CD4-positive, alpha-beta T cell (primary cell): ENCODE results near the gene CXCL5. TPM values are rescaled to one million over a fixed set of nuclear protein-coding genes. Genes with fewer than 3 reads are reported as not detected.
"Not testable (repeated sequence)": the region's sequence is repeated elsewhere in the genome, so short reads cannot be mapped to it uniquely, and the experiment has no call there.

Experiments
- ATAC-seq: fragments of 200-7000 bp; cut with Tn5 transposase; one replicate; pipeline ENCODE4 v1.10.0; 2022; ENCODE audit warnings: mild to moderate bottlenecking; ENCODE audit not compliant: poor library complexity
- CTCF ChIA-PET: fragments of 350-600 bp; sonication (Branson Sonifier 250); formaldehyde crosslinking; loops from one replicate; lab custom pipeline; 2021; ENCODE audit warnings: antibody characterized with exemption, inconsistent platforms; lab: Charles Lee
- POLR2A ChIA-PET: fragments of 350-600 bp; sonication (Branson Sonifier 250); formaldehyde crosslinking; loops from one replicate; lab custom pipeline; 2021; ENCODE audit warnings: antibody characterized with exemption, inconsistent platforms; lab: Charles Lee
- DNase-seq, 14 experiments: peaks; one replicate each; pipeline ENCODE4 v3.0.0-alpha.2; 2013 to 2020; ENCODE audit warnings: mixed read lengths in 2 of 14
- H3K27ac ChIP-seq, 2 donors: one replicate each; pipeline versions ENCODE4 v1.5.1 to v1.7.0; 2013; ENCODE audit warnings: low read length in 2 of 2, low read depth in 1 of 2, mild to moderate bottlenecking in 1 of 2
- H3K27me3 ChIP-seq, 2 experiments: 1 replicate in 1 of 2; 2 replicates in 1 of 2; pipeline versions ENCODE4 v1.6.1 to v1.7.0; 2013; ENCODE audit warnings: low read length in 2 of 2, control low read depth in 1 of 2, mild to moderate bottlenecking in 1 of 2, moderate library complexity in 1 of 2; ENCODE audit not compliant: insufficient read depth in 2 of 2, control insufficient read depth in 1 of 2
- H3K36me3 ChIP-seq: one replicate; pipeline ENCODE4 v1.6.1; 2013; ENCODE audit warnings: low read length, control low read depth; ENCODE audit not compliant: insufficient read depth
- H3K4me1 ChIP-seq: one replicate; pipeline ENCODE4 v1.6.1; 2013; ENCODE audit warnings: low read length, control low read depth; ENCODE audit not compliant: insufficient read depth
- H3K4me3 ChIP-seq: one replicate; pipeline ENCODE4 v1.5.1; 2013; ENCODE audit warnings: mild to moderate bottlenecking, low read length, moderate library complexity
- H3K9me3 ChIP-seq, 2 experiments: 1 replicate in 1 of 2; 2 replicates in 1 of 2; pipeline versions ENCODE4 v1.6.1 to v1.7.0; 2013; ENCODE audit warnings: low read length in 2 of 2, mild to moderate bottlenecking in 2 of 2, control low read depth in 1 of 2, moderate library complexity in 1 of 2; ENCODE audit not compliant: control insufficient read depth in 1 of 2, insufficient read depth in 1 of 2
- H3K27ac Mint-ChIP-seq: one replicate; pipeline ENCODE4 v1.8.0; 2020; ENCODE audit warnings: mixed read lengths
- H3K27me3 Mint-ChIP-seq: one replicate; pipeline ENCODE4 v1.8.0; 2021; ENCODE audit warnings: mixed read lengths
- H3K36me3 Mint-ChIP-seq: one replicate; pipeline ENCODE4 v1.8.0; 2021; ENCODE audit warnings: low read depth, mixed read lengths
- H3K4me1 Mint-ChIP-seq: one replicate; pipeline ENCODE4 v1.8.0; 2021; ENCODE audit warnings: low read depth, mixed read lengths
- H3K4me3 Mint-ChIP-seq: one replicate; pipeline ENCODE4 v1.8.0; 2020; ENCODE audit warnings: mild to moderate bottlenecking, mixed read lengths
- H3K9me3 Mint-ChIP-seq: one replicate; pipeline ENCODE4 v1.8.0; 2020; ENCODE audit warnings: mixed read lengths
- CTCF ChIP-seq: fragments of 200-600 bp; IDR thresholded peaks from one replicate; pipeline ENCODE4 v1.8.0; 2022; ENCODE audit warnings: antibody characterized with exemption, mild to moderate bottlenecking
- intact Hi-C, 2 experiments: fragments of 100-400 bp; cut with DNase I in 1 of 2; cut with micrococcal nuclease in 1 of 2; formaldehyde crosslinking; loops; one replicate each; pipeline versions ENCODE4 v1.15.1 to v1.9.0; 2023 to 2025; cut with DNase I, micrococcal nuclease
- total RNA-seq, 174 experiments: library from RNA in 2 of 174; stranded (reverse) in 2 of 174; gene quantifications; one replicate each; pipeline ENCODE4 v1.2.3 and lab custom pipeline; 2021 to 2026

Gene CXCL5
- total RNA-seq, 2 experiments from 2014 or later = not detected

- Histone ChIP-seq H3K36me3 (no peaks in the 10 kb centered on the region), H3K4me1 (no peaks in the 10 kb centered on the region), H3K9me3 (peaks cover 0 to 5% of the 10 kb centered on the region in 2 experiments), H3K27me3 (no peaks in the 10 kb centered on the region), H3K4me3 (no peak overlapping the region), H3K27ac (no peak overlapping the region)
- Mint-ChIP-seq H3K27me3 (peaks cover 11% of the 10 kb centered on the region), H3K27ac (no peak overlapping the region), H3K9me3 (no peaks in the 10 kb centered on the region), H3K4me3 (no peak overlapping the region), H3K36me3 (no peaks in the 10 kb centered on the region), H3K4me1 (no peaks in the 10 kb centered on the region)
- ATAC-seq (no peak), DNase-seq (no peak)
- ChIA-PET CTCF (no interaction called here), POLR2A (no interaction called here)
- TF ChIP-seq CTCF = no peak
- intact Hi-C loops = no loop called here
These were observed 13.0 kb downstream of the CXCL5 start for GRCh38 chr4:73985528-73985852.

DNA sequence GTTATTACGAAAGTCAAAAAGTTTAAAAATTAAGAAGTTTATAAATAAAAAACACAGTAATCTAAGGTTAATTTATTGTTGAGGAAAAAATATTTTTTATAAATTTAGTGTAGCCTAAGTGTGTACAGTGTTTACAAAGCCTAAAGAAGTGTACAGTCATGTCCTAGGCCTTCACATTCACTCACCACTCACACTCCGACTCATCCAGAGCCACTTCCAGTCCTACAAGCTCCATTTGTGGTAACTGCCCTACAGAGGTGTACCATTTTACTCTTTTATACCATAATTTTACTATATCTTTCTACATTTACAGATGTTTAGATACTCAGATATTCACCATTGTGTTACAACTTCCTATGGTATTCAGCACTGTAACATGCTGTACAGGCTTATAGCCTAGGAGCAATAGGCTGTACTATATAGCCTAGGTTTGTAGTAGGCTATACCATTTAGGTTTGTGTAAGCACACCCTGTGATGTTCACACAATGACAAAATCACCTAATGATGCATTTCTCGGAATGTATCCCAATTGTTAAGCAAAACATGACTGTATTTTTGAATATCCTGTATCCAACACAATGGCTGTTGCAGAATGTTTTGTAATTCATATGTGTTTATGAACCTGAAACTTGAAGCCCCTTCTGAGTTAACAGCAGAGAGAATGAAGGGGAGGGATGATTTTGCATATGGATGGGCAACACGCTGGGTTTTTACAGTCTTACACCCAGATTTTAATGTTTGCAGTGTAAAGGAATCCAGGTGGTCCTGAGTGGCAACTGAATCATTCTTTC is 13.5 kb downstream of the CXCL5 start:
- no peak overlapping the region for H3K27ac Mint-ChIP-seq
- H3K4me1 ChIP-seq = no peaks in the 10 kb centered on the region
- no peak for TF ChIP-seq CTCF
- CTCF ChIA-PET = no interaction called here
- H3K9me3 ChIP-seq = peaks cover 0 to 5% of the 10 kb centered on the region in 2 experiments
- no peak overlapping the region for H3K27ac ChIP-seq
- POLR2A ChIA-PET = no interaction called here
- ATAC-seq (no peak), DNase-seq (no peak)
- H3K4me3 Mint-ChIP-seq = no peak overlapping the region
- no peaks in the 10 kb centered on the region for H3K36me3 Mint-ChIP-seq
- intact Hi-C loops = no loop called here
- H3K36me3 ChIP-seq = no peaks in the 10 kb centered on the region
- H3K9me3 Mint-ChIP-seq = no peaks in the 10 kb centered on the region
- no peaks in the 10 kb centered on the region for H3K27me3 ChIP-seq
- H3K4me3 ChIP-seq = no peak overlapping the region
- peaks cover 11% of the 10 kb centered on the region for H3K27me3 Mint-ChIP-seq
- no peaks in the 10 kb centered on the region for H3K4me1 Mint-ChIP-seq

- ATAC-seq, H3K4me1 ChIP-seq, H3K27ac ChIP-seq, H3K4me1 Mint-ChIP-seq, H3K4me3 ChIP-seq, H3K27me3 ChIP-seq, H3K9me3 Mint-ChIP-seq, intact Hi-C loops, H3K36me3 ChIP-seq, DNase-seq, POLR2A ChIA-PET, H3K9me3 ChIP-seq, CTCF ChIA-PET, H3K27ac Mint-ChIP-seq, H3K4me3 Mint-ChIP-seq, H3K36me3 Mint-ChIP-seq: not testable (repeated sequence)
- H3K27me3 Mint-ChIP-seq = peaks cover 11% of the 10 kb centered on the region
These were observed 17.3 kb downstream of the CXCL5 start for GRCh38 chr4:73981175-73981574.

- Histone ChIP-seq H3K9me3 (peaks cover 0 to 10% of the 10 kb centered on the region in 2 experiments), H3K27ac (no peak overlapping the region), H3K27me3 (no peaks in the 10 kb centered on the region), H3K4me3 (no peak overlapping the region), H3K4me1 (no peaks in the 10 kb centered on the region), H3K36me3 (no peaks in the 10 kb centered on the region)
- Mint-ChIP-seq H3K27me3 (peaks cover 11% of the 10 kb centered on the region), H3K36me3 (no peaks in the 10 kb centered on the region), H3K27ac (no peak overlapping the region), H3K4me3 (no peak overlapping the region), H3K4me1 (no peaks in the 10 kb centered on the region), H3K9me3 (no peaks in the 10 kb centered on the region)
- ChIA-PET CTCF (no interaction called here), POLR2A (no interaction called here)
- no peak for TF ChIP-seq CTCF
- intact Hi-C loops = no loop called here
- ATAC-seq = no peak
- DNase-seq = no peak
These were observed 19.0 kb downstream of the CXCL5 start for GRCh38 chr4:73979407-73979957.
